Activated T-helper 2 cell treated with anti-CD3 and anti-CD28 coated beads, Interferon-gamma antibody, Interleukin-2, Interleukin-4, amounts not matched to agents 10 μg/mL and 5 μg/mL and 100 μg/mL, durations not matched to agents 14 hours and 24 hours and 36 hours (primary cell): ENCODE results near the gene IPO5. TPM values are rescaled to one million over a fixed set of nuclear protein-coding genes. Genes with fewer than 3 reads are reported as not detected.
"Not testable (repeated sequence)": the region's sequence is repeated elsewhere in the genome, so short reads cannot be mapped to it uniquely, and the experiment has no call there.

Source experiments
- DNase-seq: peaks from one replicate; pipeline ENCODE4 v3.0.0; 2021; ENCODE audit warnings: low spot score
- H3K27ac Mint-ChIP-seq: one replicate; pipeline ENCODE4 v1.8.0; 2021; ENCODE audit warnings: mixed read lengths
- H3K27me3 Mint-ChIP-seq: one replicate; pipeline ENCODE4 v1.8.0; 2021; ENCODE audit warnings: low read depth, mixed read lengths
- H3K36me3 Mint-ChIP-seq: one replicate; pipeline ENCODE4 v1.8.0; 2021; ENCODE audit warnings: low read depth, mixed read lengths
- H3K4me1 Mint-ChIP-seq: one replicate; pipeline ENCODE4 v1.8.0; 2021; ENCODE audit warnings: low read depth, mixed read lengths
- H3K4me3 Mint-ChIP-seq: one replicate; pipeline ENCODE4 v1.8.0; 2021; ENCODE audit warnings: low read depth, mild to moderate bottlenecking, moderate library complexity, mixed read lengths
- H3K9me3 Mint-ChIP-seq: one replicate; pipeline ENCODE4 v1.8.0; 2021; ENCODE audit warnings: mixed read lengths
- intact Hi-C: fragments of 100-400 bp; cut with micrococcal nuclease; formaldehyde crosslinking; loops from one replicate; pipeline ENCODE4 v1.15.1; 2023
- total RNA-seq: library from RNA; stranded (reverse); gene quantifications from 2 replicates; pipeline ENCODE4 v1.2.3, GENCODE V29; 2022

The IPO5 gene
- total RNA-seq, 1 donor from 2014 or later, result 225 TPM

DNA sequence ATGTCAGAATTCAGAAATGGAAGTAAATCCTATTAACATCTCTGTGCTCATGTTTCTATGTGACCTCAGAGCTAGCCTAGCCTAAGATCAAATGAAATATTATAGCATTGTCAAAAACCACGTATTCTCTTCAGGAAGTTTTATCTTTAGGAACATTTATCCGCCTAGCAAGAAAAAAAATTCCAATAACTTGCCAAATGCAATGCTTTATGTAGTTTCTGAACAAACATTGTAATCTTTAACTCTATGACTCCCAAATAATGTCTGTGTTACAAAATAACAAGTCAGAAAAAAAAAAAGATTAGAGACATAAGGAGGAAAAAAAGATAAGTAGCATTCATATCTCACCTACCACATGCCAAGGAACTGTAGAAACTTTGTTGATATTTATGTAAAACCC lies 18.4 kb upstream of the IPO5 start:
- Mint-ChIP-seq H3K27me3 (peaks cover 8% of the 10 kb centered on the region), H3K4me1 (no peaks in the 10 kb centered on the region), H3K4me3 (no peak overlapping the region), H3K9me3 (no peaks in the 10 kb centered on the region), H3K27ac (no peak overlapping the region), H3K36me3 (no peaks in the 10 kb centered on the region)
- DNase-seq, result no peak
- intact Hi-C loops, result no loop called here

DNA sequence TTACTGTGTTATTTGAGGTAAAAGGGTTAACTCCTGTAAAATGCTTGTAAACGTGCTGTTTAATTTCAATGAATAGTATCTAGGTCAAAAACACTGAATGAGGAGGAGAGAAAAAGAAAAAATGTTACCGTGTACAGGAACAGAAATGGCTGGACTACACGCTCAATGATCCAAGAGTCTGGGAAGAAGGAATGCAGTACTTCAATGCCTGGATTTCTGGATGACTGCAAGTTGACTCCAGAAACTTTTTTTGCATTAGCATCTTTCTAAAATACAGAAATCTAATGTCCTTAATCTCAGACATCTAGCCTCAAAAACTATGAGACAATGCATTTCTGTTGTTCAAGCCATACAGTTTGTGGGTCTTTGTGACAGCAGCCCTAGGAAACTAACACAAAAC lies 17.4 kb upstream of the IPO5 start:
- H3K4me3 Mint-ChIP-seq, result no peak overlapping the region
- intact Hi-C loops, result no loop called here
- no peak for DNase-seq
- H3K27ac Mint-ChIP-seq, result no peak overlapping the region
- H3K27me3 Mint-ChIP-seq, result peaks cover 8% of the 10 kb centered on the region
- no peaks in the 10 kb centered on the region for H3K9me3 Mint-ChIP-seq
- H3K4me1 Mint-ChIP-seq, result no peaks in the 10 kb centered on the region
- no peaks in the 10 kb centered on the region for H3K36me3 Mint-ChIP-seq

DNA sequence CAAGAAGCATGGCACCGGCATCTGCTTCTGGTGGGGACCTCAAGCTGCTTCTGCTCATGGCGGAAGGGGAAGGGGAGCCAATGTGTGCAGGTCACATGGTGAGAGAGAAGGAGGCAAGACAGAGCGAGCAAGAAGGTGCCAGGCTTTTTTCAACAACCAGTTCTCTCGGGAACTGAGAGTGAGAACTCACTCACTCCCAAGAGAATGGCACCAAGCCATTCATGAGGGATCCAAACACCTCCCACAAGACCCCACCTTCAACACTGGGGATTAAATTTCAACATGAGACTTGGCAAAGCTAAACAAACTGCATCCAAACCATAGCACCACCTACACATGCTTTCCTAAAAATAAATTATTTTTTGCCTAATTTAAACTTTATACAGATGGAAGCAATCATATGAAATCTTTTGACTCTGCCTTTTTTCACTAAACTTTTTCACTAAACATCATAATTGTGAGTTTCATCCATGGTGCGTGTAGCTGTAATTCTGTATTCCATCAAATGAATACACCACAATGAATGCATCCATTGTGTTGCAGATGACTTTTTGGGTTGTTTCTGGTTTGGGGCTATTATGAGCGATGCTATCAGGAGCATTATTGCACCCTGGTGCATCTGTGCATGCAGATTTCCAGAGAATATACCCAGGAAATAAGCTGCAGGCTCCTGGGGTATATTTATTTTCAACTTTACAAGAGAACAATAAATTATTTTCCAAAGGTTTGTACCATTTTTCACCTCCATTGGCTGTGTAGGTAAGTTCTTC lies 14.6 kb upstream of the IPO5 start:
- H3K27ac Mint-ChIP-seq, result no peak overlapping the region
- intact Hi-C loops, result no loop called here
- no peaks in the 10 kb centered on the region for H3K4me1 Mint-ChIP-seq
- no peak overlapping the region for H3K4me3 Mint-ChIP-seq
- peaks cover 4% of the 10 kb centered on the region for H3K27me3 Mint-ChIP-seq
- H3K9me3 Mint-ChIP-seq, result no peaks in the 10 kb centered on the region
- DNase-seq, result no peak
- no peaks in the 10 kb centered on the region for H3K36me3 Mint-ChIP-seq

DNA sequence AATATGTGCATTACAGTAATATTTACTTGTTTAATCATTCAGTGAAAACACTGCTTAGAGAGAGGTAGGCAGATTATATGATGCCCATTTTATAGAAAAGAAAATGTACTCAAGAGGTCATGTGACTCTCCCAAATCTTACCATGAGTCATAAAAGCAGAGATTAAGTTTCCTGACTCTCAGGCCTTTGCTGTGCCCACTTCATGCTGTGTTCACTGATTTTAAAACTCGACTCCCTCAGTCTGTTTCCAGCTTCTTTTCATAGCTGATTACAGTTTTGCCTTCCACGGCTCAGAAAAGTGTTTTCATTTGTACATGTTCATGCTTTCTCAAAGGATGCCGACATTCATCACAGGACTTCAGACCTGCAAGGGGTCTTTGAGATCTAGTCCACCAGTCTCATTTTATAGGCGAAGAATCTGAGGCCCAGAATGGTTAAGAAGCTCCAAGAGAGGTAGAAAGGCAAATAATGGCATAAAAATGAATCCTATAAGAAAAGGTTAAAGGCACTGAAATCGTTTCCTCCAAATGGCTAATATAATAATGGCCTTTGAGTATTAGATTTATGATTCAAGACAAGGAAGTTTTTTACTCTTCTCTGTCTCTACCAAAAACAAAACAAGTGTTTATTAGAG lies 9.0 kb upstream of the IPO5 start:
- intact Hi-C loops, result no loop called here
- no peaks in the 10 kb centered on the region for H3K9me3 Mint-ChIP-seq
- H3K4me3 Mint-ChIP-seq, result no peak overlapping the region
- no peak for DNase-seq
- no peak overlapping the region for H3K27ac Mint-ChIP-seq
- H3K27me3 Mint-ChIP-seq, result peaks cover 2% of the 10 kb centered on the region
- no peaks in the 10 kb centered on the region for H3K4me1 Mint-ChIP-seq
- H3K36me3 Mint-ChIP-seq, result no peaks in the 10 kb centered on the region

DNA sequence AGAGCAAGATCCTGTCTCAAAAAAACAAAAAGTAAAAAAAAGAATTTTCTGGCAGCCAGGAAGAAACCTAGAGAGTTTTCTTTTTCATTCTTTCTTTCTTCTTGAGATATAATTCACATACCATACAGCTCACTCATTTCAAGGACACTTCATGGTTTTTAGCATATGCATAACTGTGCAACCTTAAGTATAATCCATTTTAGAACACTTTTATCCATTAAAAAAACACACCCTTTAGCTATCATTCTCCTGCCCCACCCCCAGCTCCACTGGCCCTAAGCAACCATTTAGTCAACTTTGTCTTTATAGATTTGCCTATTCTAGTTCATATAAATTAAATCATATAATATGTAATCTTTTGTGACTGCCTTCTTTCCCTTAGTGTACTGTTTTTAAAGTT lies 8.1 kb upstream of the IPO5 start:
- H3K9me3 Mint-ChIP-seq, result peaks cover 3% of the 10 kb centered on the region
- no peaks in the 10 kb centered on the region for H3K27me3 Mint-ChIP-seq
- H3K4me1 Mint-ChIP-seq, result no peaks in the 10 kb centered on the region
- intact Hi-C loops, result no loop called here
- no peak overlapping the region for H3K27ac Mint-ChIP-seq
- H3K36me3 Mint-ChIP-seq, result no peaks in the 10 kb centered on the region
- no peak overlapping the region for H3K4me3 Mint-ChIP-seq
- DNase-seq, result no peak

DNA sequence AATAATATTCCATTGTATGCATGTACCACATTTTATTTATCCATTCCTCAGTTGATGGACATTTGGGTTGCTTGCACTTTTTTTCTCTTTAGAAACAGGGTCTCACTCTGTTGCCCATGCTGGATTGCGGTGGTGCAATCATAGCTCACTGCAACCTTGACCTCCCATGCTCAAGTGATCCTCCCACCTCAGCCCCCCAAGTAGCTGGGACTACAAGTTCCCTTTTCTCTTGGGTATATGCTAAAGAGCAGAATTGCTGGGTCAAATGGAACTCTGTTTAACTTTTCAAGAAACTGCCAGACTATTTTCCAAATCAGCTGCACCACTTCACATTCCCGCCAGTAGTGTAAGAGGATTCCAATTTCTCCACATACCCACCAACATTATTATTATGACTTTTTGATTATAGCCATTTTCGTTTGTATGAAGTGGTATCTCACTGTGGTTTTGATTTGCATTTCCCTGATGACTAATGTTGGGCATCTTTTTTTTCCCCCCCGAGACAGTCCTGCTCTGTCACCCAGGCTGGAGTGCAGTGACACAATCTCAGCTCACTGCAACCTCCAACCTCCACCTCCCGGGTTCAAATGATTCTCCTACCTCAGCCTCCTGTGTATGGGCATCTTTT lies 7.6 kb upstream of the IPO5 start:
- Mint-ChIP-seq H3K9me3 (peaks cover 4% of the 10 kb centered on the region), H3K27me3 (no peaks in the 10 kb centered on the region), H3K4me3 (no peak overlapping the region), H3K27ac (no peak overlapping the region), H3K4me1 (no peaks in the 10 kb centered on the region), H3K36me3 (no peaks in the 10 kb centered on the region)
- intact Hi-C loops, result no loop called here
- DNase-seq, result no peak

DNA sequence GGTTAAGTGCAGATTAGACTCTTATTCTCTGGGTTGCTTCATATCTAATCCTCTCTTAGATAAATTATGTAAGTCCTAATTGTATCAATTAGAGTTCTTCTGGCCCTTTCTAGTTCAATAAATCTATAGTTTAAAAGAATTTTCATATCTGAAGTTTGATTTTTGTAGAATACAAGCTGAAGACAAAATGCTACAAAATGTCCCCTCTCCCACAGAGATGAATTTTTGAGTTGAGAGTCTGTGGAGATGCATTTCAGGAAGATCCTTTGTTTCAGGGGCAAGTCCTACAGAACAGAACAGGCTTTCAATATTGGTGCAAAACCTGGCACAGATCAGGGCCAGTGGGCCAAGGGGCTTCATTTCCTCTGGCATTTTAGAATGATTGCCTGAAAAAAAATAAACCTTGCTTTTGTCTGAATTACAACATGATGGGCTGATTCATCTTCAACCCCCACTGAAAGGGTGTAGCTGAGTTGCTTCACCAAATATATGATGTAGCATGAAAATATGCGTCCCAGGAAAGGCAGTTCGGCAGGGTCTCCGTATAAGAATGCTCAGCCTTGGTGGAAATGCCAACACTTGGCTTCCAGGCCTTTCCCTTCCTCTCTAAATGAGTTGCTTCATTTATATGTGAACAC lies 6.4 kb upstream of the IPO5 start:
- intact Hi-C loops, result no loop called here
- H3K36me3 Mint-ChIP-seq, result no peaks in the 10 kb centered on the region
- H3K4me3 Mint-ChIP-seq, result no peak overlapping the region
- peaks cover 4% of the 10 kb centered on the region for H3K9me3 Mint-ChIP-seq
- no peak for DNase-seq
- no peaks in the 10 kb centered on the region for H3K4me1 Mint-ChIP-seq
- H3K27ac Mint-ChIP-seq, result no peak overlapping the region
- no peaks in the 10 kb centered on the region for H3K27me3 Mint-ChIP-seq

DNA sequence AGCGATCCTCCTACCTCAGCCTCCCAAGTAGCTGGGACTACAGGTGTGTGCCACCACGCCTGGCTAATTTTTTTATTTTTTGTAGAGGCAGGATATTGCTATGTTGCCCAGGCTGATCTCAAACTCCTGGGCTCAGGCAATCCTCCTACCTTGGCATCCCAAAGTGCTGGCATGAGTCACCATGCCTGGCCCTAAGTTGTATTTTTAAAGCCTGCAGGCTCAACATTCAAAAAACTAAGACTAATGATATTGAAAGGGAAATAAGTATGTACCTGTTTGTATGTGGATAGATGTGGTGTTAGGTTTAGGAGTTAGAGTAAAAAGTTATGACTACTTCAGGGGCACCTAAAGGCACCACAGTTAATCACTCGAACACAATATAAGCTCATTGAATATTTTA lies 5.4 kb upstream of the IPO5 start:
- no peaks in the 10 kb centered on the region for H3K27me3 Mint-ChIP-seq
- intact Hi-C loops, result no loop called here
- H3K4me3 Mint-ChIP-seq, result no peak overlapping the region
- peaks cover 4% of the 10 kb centered on the region for H3K9me3 Mint-ChIP-seq
- H3K4me1 Mint-ChIP-seq, result no peaks in the 10 kb centered on the region
- no peak for DNase-seq
- H3K27ac Mint-ChIP-seq, result no peak overlapping the region
- H3K36me3 Mint-ChIP-seq, result no peaks in the 10 kb centered on the region

DNA sequence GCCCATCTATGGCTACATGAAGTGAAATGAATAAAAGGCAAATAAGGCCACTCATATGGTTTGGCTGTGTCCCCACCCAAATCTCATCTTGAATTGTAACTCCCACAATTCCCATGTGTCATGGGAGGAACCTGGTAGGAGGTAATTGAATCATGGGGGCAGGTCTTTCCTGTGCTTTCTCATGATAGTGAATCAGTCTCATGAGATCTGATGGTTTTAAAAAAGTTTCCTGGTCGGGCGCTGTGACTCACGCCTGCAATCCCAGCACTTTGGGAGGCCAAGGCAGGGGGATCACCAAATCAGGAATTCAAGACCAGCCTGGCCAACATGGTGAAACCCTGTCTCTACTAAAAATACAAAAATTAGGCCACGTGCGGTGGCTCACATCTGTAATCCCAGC lies 4.2 kb upstream of the IPO5 start:
- H3K9me3 Mint-ChIP-seq, H3K27ac Mint-ChIP-seq, H3K27me3 Mint-ChIP-seq, H3K36me3 Mint-ChIP-seq, H3K4me3 Mint-ChIP-seq, intact Hi-C loops, H3K4me1 Mint-ChIP-seq, DNase-seq: not testable (repeated sequence)

DNA sequence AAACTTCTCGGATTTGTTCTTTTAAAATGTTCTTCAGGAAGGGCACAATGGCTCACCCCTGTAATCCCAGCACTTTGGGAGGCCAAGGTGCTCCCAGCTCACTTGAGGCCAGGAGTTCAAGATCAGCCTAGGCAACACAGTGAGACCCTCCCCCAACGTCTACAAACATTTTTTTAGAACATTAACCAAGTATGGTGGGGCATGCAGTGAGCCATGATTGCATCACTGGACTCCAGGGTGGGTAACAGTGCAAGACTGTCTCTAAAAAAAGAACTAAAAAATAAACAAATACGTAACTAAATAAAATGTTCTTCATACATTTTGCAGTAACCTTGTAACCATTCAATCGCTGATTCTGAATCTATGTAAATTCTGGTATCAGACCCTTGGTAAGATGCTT lies 2.1 kb upstream of the IPO5 start:
- peaks cover 4% of the 10 kb centered on the region for H3K9me3 Mint-ChIP-seq
- no peak overlapping the region for H3K4me3 Mint-ChIP-seq
- no peak overlapping the region for H3K27ac Mint-ChIP-seq
- peaks cover 3% of the 10 kb centered on the region for H3K27me3 Mint-ChIP-seq
- no peaks in the 10 kb centered on the region for H3K4me1 Mint-ChIP-seq
- H3K36me3 Mint-ChIP-seq, result no peaks in the 10 kb centered on the region
- intact Hi-C loops, result no loop called here
- no peak for DNase-seq

DNA sequence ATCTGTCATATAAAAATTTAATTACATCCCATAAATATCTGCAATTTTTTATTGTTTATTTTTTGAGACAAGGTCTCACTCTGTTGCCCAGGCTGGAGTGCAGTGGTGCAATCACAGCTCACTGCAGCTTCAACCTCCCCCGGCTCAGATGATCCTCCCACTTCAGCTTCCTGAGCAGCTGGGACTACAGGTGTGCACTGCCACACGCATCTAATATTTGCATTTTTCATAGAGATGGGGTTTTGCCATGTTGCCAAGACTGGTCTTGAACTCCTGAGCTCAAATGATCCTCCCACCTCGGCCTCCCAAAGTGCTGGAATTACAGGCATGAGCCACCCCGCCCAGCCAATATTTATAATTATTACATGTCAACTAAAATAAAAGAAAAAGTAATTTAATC lies 644 bp upstream of the IPO5 start:
- H3K4me1 Mint-ChIP-seq, H3K9me3 Mint-ChIP-seq, DNase-seq, H3K36me3 Mint-ChIP-seq, H3K27me3 Mint-ChIP-seq, intact Hi-C loops, H3K4me3 Mint-ChIP-seq, H3K27ac Mint-ChIP-seq: not testable (repeated sequence)

DNA sequence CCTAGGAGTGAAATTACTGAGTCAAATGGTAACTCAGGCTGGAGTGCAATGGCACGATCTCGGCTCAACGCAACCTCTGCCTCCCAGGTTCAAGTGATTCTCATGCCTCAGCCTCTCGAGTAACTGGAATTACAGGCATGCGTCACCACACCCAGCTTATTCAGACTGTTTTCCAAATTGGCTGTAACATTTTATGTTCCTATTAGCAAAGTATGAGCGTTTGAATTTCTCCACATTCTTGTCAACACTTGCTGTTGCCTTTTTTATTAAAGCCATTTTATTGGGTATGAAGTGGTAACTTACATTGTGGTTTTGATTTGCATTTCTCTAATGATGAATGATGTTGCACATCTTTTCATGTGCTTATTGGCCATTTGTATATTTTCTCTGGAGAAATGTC lies 7.9 kb downstream of the IPO5 start:
- intact Hi-C loops, result no loop called here
- Mint-ChIP-seq H3K9me3 (no peaks in the 10 kb centered on the region), H3K4me3 (no peak overlapping the region), H3K27me3 (no peaks in the 10 kb centered on the region), H3K4me1 (no peaks in the 10 kb centered on the region), H3K36me3 (no peaks in the 10 kb centered on the region), H3K27ac (no peak overlapping the region)
- DNase-seq, result no peak

DNA sequence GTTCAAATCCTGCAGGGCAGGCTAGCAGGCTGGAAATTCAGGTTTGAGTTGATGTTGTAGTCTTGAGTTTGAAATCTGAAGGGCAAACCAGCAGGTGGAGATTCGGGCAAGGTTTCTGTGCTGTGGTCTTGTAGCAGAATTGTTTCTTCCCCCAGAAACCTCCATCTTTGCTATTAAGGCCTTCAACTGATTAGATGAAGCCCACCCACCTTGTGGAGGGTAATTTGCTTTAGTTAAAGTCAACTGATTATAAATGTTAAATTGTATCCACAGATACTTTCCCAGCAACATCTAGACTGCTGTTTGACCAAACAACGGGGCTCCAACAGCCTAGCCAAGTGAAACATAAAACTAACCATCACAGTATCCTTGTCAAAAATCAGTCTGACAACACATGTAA lies 9.4 kb downstream of the IPO5 start:
- no peak for DNase-seq
- Mint-ChIP-seq H3K27me3 (peaks cover 4% of the 10 kb centered on the region), H3K36me3 (no peaks in the 10 kb centered on the region), H3K27ac (no peak overlapping the region), H3K4me3 (no peak overlapping the region), H3K9me3 (no peaks in the 10 kb centered on the region), H3K4me1 (no peaks in the 10 kb centered on the region)
- intact Hi-C loops, result no loop called here
